HepG2 (cell line): ENCODE results near the gene AP5Z1. TPM values are rescaled to one million over a fixed set of nuclear protein-coding genes. Genes with fewer than 3 reads are reported as not detected.

Experiments used
- FOSL1 ChIP-seq: sonication (generic); formaldehyde crosslinking; IDR thresholded peaks from 2 replicates; pipeline ENCODE4 v1.9.0; 2021; ENCODE audit warnings: missing genetic modification reagents, borderline replicate concordance
- FOSL2 ChIP-seq: sonication (generic); formaldehyde crosslinking; IDR thresholded peaks from 2 replicates; pipeline ENCODE4 v1.4.0; 2020; ENCODE audit warnings: missing genetic modification reagents
- IRF2 ChIP-seq: IDR thresholded peaks from 2 replicates; pipeline ENCODE4 v1.6.1; 2018; ENCODE audit warnings: missing genetic modification reagents, missing compliant biosample characterization
- NFKB2 ChIP-seq: sonication (generic); formaldehyde crosslinking; IDR thresholded peaks from 2 replicates; pipeline ENCODE4 v1.4.0; 2020; ENCODE audit warnings: missing genetic modification reagents, borderline replicate concordance
- NR2F1 ChIP-seq, 2 experiments: fragments of 450-650 bp in 1 of 2; formaldehyde crosslinking in 1 of 2; IDR thresholded peaks; 2 replicates each; pipeline versions ENCODE4 v1.5.0 to v1.6.1; 2016 to 2020; ENCODE audit warnings: mild to moderate bottlenecking in 1 of 2, missing compliant biosample characterization in 1 of 2, missing genetic modification reagents in 1 of 2, moderate library complexity in 1 of 2
- RORA ChIP-seq: sonication (generic); formaldehyde crosslinking; IDR thresholded peaks from 2 replicates; pipeline ENCODE4 v1.5.0; 2020; ENCODE audit warnings: mild to moderate bottlenecking, missing genetic modification reagents, moderate library complexity
- ZFAT ChIP-seq: sonication (generic); formaldehyde crosslinking; conservative IDR thresholded peaks from 2 replicates; pipeline ENCODE4 v1.8.1; 2023; ENCODE audit warnings: missing genetic modification reagents, inconsistent platforms
- ZNF264 ChIP-seq: sonication (generic); formaldehyde crosslinking; IDR thresholded peaks from 2 replicates; pipeline ENCODE4 v1.4.0; 2020; ENCODE audit warnings: missing genetic modification reagents
- ZNF44 ChIP-seq: sonication (generic); formaldehyde crosslinking; IDR thresholded peaks from 2 replicates; pipeline ENCODE4 v1.5.1; 2020; ENCODE audit warnings: mild to moderate bottlenecking, missing genetic modification reagents
- polyA plus RNA-seq, 8 experiments: library from polyadenylated mRNA; depleted of rRNA in 3 of 8; stranded (reverse) in 7 of 8; unstranded in 1 of 8; fragments of >200 nt; fragmentation: Illumina TruSeq in 4 of 8; extraction: Trizol in 4 of 8; gene quantifications; 2 replicates each; pipeline versions ENCODE4 v1.2.1 to v1.2.3, GENCODE V29; 2011 to 2016; ENCODE audit warnings: low read depth in 4 of 8, missing spikeins in 1 of 8, mixed read lengths in 1 of 8; ENCODE audit not compliant: insufficient read depth in 1 of 8
- total RNA-seq, 5 experiments: library from RNA; depleted of rRNA; stranded (reverse); fragments of >200 nt; fragmentation: Illumina TruSeq; extraction: Trizol; gene quantifications; 2 replicates each; pipeline ENCODE4 v1.2.3, GENCODE V29; 2016; ENCODE audit warnings: low read depth in 1 of 5
- TF ChIP-seq, protein P1 (sequence below): sonication (generic); formaldehyde crosslinking; IDR thresholded peaks from 2 replicates; pipeline ENCODE4 v1.9.0; 2021; ENCODE audit warnings: missing genetic modification reagents, borderline replicate concordance
- TF ChIP-seq, protein P2 (sequence below): sonication (generic); formaldehyde crosslinking; IDR thresholded peaks from 2 replicates; pipeline ENCODE4 v1.5.1; 2020; ENCODE audit warnings: mild to moderate bottlenecking, missing genetic modification reagents, borderline replicate concordance
- TF ChIP-seq, protein P3 (sequence below): sonication (generic); formaldehyde crosslinking; IDR thresholded peaks from 2 replicates; pipeline ENCODE4 v1.9.0; 2021; ENCODE audit warnings: missing genetic modification reagents, mild to moderate bottlenecking, borderline replicate concordance
- TF ChIP-seq, protein P4 (sequence below): IDR thresholded peaks from 2 replicates; pipeline ENCODE4 v1.6.1; 2016; ENCODE audit warnings: control low read depth
- TF ChIP-seq, protein P5 (sequence below): sonication (generic); formaldehyde crosslinking; IDR thresholded peaks from 2 replicates; pipeline ENCODE4 v1.4.0; 2020; ENCODE audit warnings: missing genetic modification reagents

AP5Z1 gene
- total and polyA plus RNA-seq, 2 of the 13 experiments (the other 11 are each of a cell fraction or from before 2014, with no cell fraction given) = 9.3 to 15.1 TPM

DNA sequence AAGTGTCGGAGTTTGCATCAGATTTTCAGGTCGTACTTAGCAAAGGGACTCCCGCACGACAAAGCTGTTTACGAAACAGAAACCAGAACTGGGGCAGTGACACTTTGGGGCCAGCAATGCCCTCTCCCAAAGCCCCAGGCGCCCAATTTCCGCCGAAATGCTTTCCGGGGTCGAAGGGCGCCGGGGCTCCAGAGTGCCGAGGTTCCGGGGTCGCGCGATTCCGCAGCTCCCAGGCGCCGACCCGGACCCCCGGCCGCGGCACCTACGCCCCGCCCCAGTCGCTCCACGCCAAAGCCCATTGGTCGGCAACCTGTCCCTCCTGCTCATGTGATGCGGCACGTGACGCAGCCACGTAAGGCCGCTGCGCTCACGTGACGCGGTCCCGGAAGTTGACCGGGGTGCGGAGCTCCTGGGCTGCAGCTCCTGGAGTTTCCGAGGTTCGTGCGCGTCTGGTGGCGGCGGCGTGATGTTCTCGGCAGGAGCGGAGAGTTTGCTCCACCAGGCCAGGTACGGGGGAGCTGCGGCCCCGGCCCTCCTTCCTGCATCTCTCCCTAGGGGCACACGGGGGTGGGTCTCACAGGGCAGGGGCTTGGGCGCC, at the start of gene AP5Z1 (continued):
- TF ChIP-seq, protein P1, sequence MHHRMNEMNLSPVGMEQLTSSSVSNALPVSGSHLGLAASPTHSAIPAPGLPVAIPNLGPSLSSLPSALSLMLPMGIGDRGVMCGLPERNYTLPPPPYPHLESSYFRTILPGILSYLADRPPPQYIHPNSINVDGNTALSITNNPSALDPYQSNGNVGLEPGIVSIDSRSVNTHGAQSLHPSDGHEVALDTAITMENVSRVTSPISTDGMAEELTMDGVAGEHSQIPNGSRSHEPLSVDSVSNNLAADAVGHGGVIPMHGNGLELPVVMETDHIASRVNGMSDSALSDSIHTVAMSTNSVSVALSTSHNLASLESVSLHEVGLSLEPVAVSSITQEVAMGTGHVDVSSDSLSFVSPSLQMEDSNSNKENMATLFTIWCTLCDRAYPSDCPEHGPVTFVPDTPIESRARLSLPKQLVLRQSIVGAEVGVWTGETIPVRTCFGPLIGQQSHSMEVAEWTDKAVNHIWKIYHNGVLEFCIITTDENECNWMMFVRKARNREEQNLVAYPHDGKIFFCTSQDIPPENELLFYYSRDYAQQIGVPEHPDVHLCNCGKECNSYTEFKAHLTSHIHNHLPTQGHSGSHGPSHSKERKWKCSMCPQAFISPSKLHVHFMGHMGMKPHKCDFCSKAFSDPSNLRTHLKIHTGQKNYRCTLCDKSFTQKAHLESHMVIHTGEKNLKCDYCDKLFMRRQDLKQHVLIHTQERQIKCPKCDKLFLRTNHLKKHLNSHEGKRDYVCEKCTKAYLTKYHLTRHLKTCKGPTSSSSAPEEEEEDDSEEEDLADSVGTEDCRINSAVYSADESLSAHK = no peak
- TF ChIP-seq NFKB2 (no peak; the same call in 1 of the 2 replicates), FOSL2 (CRISPR knock-in tag) (peak; percentile 55), ZNF44 (CRISPR knock-in tag) (0 out of 2 replicates have a peak, but pooled peaks have one; percentile 39), RORA (CRISPR knock-in tag) (no peak), NR2F1 (CRISPR knock-in tag; IDR thresholded peaks at IDR 0.05) (no peak; a peak in 1 of 4 replicates), ZFAT (CRISPR knock-in tag) (no peak), ZNF264 (CRISPR knock-in tag) (peak; percentile 74; the same call in 1 of the 2 replicates), FOSL1 (CRISPR knock-in tag) (0 out of 2 replicates have a peak, but pooled peaks have one; percentile 34), IRF2 (CRISPR knock-in tag) (peak; percentile 68; the same call in 1 of the 2 replicates)
- TF ChIP-seq, protein P2, sequence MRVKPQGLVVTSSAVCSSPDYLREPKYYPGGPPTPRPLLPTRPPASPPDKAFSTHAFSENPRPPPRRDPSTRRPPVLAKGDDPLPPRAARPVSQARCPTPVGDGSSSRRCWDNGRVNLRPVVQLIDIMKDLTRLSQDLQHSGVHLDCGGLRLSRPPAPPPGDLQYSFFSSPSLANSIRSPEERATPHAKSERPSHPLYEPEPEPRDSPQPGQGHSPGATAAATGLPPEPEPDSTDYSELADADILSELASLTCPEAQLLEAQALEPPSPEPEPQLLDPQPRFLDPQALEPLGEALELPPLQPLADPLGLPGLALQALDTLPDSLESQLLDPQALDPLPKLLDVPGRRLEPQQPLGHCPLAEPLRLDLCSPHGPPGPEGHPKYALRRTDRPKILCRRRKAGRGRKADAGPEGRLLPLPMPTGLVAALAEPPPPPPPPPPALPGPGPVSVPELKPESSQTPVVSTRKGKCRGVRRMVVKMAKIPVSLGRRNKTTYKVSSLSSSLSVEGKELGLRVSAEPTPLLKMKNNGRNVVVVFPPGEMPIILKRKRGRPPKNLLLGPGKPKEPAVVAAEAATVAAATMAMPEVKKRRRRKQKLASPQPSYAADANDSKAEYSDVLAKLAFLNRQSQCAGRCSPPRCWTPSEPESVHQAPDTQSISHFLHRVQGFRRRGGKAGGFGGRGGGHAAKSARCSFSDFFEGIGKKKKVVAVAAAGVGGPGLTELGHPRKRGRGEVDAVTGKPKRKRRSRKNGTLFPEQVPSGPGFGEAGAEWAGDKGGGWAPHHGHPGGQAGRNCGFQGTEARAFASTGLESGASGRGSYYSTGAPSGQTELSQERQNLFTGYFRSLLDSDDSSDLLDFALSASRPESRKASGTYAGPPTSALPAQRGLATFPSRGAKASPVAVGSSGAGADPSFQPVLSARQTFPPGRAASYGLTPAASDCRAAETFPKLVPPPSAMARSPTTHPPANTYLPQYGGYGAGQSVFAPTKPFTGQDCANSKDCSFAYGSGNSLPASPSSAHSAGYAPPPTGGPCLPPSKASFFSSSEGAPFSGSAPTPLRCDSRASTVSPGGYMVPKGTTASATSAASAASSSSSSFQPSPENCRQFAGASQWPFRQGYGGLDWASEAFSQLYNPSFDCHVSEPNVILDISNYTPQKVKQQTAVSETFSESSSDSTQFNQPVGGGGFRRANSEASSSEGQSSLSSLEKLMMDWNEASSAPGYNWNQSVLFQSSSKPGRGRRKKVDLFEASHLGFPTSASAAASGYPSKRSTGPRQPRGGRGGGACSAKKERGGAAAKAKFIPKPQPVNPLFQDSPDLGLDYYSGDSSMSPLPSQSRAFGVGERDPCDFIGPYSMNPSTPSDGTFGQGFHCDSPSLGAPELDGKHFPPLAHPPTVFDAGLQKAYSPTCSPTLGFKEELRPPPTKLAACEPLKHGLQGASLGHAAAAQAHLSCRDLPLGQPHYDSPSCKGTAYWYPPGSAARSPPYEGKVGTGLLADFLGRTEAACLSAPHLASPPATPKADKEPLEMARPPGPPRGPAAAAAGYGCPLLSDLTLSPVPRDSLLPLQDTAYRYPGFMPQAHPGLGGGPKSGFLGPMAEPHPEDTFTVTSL (CRISPR knock-in tag) = peak; percentile 61; the same call in 1 of the 2 replicates
- TF ChIP-seq, protein P3, sequence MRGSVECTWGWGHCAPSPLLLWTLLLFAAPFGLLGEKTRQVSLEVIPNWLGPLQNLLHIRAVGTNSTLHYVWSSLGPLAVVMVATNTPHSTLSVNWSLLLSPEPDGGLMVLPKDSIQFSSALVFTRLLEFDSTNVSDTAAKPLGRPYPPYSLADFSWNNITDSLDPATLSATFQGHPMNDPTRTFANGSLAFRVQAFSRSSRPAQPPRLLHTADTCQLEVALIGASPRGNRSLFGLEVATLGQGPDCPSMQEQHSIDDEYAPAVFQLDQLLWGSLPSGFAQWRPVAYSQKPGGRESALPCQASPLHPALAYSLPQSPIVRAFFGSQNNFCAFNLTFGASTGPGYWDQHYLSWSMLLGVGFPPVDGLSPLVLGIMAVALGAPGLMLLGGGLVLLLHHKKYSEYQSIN (CRISPR knock-in tag) = no peak
- TF ChIP-seq, protein P4, sequence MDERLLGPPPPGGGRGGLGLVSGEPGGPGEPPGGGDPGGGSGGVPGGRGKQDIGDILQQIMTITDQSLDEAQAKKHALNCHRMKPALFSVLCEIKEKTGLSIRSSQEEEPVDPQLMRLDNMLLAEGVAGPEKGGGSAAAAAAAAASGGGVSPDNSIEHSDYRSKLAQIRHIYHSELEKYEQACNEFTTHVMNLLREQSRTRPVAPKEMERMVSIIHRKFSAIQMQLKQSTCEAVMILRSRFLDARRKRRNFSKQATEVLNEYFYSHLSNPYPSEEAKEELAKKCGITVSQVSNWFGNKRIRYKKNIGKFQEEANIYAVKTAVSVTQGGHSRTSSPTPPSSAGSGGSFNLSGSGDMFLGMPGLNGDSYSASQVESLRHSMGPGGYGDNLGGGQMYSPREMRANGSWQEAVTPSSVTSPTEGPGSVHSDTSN (CRISPR knock-in tag) = peak; percentile 87
- TF ChIP-seq, protein P5, sequence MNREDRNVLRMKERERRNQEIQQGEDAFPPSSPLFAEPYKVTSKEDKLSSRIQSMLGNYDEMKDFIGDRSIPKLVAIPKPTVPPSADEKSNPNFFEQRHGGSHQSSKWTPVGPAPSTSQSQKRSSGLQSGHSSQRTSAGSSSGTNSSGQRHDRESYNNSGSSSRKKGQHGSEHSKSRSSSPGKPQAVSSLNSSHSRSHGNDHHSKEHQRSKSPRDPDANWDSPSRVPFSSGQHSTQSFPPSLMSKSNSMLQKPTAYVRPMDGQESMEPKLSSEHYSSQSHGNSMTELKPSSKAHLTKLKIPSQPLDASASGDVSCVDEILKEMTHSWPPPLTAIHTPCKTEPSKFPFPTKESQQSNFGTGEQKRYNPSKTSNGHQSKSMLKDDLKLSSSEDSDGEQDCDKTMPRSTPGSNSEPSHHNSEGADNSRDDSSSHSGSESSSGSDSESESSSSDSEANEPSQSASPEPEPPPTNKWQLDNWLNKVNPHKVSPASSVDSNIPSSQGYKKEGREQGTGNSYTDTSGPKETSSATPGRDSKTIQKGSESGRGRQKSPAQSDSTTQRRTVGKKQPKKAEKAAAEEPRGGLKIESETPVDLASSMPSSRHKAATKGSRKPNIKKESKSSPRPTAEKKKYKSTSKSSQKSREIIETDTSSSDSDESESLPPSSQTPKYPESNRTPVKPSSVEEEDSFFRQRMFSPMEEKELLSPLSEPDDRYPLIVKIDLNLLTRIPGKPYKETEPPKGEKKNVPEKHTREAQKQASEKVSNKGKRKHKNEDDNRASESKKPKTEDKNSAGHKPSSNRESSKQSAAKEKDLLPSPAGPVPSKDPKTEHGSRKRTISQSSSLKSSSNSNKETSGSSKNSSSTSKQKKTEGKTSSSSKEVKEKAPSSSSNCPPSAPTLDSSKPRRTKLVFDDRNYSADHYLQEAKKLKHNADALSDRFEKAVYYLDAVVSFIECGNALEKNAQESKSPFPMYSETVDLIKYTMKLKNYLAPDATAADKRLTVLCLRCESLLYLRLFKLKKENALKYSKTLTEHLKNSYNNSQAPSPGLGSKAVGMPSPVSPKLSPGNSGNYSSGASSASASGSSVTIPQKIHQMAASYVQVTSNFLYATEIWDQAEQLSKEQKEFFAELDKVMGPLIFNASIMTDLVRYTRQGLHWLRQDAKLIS (CRISPR knock-in tag) = no peak
